ENCODE data around the gene SKA1. TPM values are rescaled to one million over a fixed set of nuclear protein-coding genes. Genes with fewer than 3 reads are reported as not detected.
"Not testable (repeated sequence)": the region's sequence is repeated elsewhere in the genome, so short reads cannot be mapped to it uniquely, and the experiment has no call there.

SKA1 gene
- total RNA-seq, 4 donors from 2014 or later, result 0.51 to 2.9 (median 0.92) TPM

GRCh38 chr18:50398947-50399346, 24.1 kb downstream of the SKA1 start:
- Histone ChIP-seq H3K27me3 (peaks cover 31% of the 10 kb centered on the region), H3K27ac (no peak overlapping the region), H3K9me3 (no peaks in the 10 kb centered on the region), H3K4me1 (peaks cover 4% of the 10 kb centered on the region), H3K4me3 (no peak overlapping the region), H3K36me3 (no peaks in the 10 kb centered on the region)
- no peak for DNase-seq (ENCODE audit: low spot score in 2 of 2)
- TF ChIP-seq CTCF (IDR thresholded peaks at IDR 0.05) (no peak), POLR2A (IDR thresholded peaks at IDR 0.05) (no peak), EP300 (IDR thresholded peaks at IDR 0.05) (no peak), POLR2AphosphoS5 (IDR thresholded peaks at IDR 0.05) (no peak)
- 89% methylated on average over 1 of the region's 1 CpG for WGBS

- WGBS, result 64% methylated on average over 4 of the region's 4 CpGs
- Histone ChIP-seq H3K27me3 (peaks cover 38% of the 10 kb centered on the region), H3K27ac (no peak overlapping the region), H3K4me3 (no peak overlapping the region), H3K4me1 (peaks cover 4% of the 10 kb centered on the region), H3K9me3 (no peaks in the 10 kb centered on the region), H3K36me3 (no peaks in the 10 kb centered on the region)
- TF ChIP-seq CTCF (IDR thresholded peaks at IDR 0.05), result no peak
- no peak for TF ChIP-seq POLR2AphosphoS5 (IDR thresholded peaks at IDR 0.05)
- TF ChIP-seq EP300 (IDR thresholded peaks at IDR 0.05), result no peak
- no peak for TF ChIP-seq POLR2A (IDR thresholded peaks at IDR 0.05)
- DNase-seq (ENCODE audit: low spot score in 2 of 2), result no peak
Observed at GRCh38 chr18:50399582-50399981, 24.7 kb downstream of the SKA1 start.

GRCh38 chr18:50400438-50400837, 25.6 kb downstream of the SKA1 start:
- H3K27ac ChIP-seq; H3K4me3 ChIP-seq; H3K36me3 ChIP-seq; H3K9me3 ChIP-seq; DNase-seq (ENCODE audit: low spot score in 2 of 2); H3K4me1 ChIP-seq: not testable (repeated sequence)
- 62% methylated on average over 5 of the region's 5 CpGs for WGBS
- peaks cover 41% of the 10 kb centered on the region for H3K27me3 ChIP-seq

GRCh38 chr18:50401295-50401694, 26.4 kb downstream of the SKA1 start:
- WGBS, result 43% methylated on average over 18 of the region's 18 CpGs
- TF ChIP-seq POLR2AphosphoS5 (IDR thresholded peaks at IDR 0.05), result no peak
- no peak for TF ChIP-seq EP300 (IDR thresholded peaks at IDR 0.05)
- TF ChIP-seq CTCF (IDR thresholded peaks at IDR 0.05), result no peak
- no peak for TF ChIP-seq POLR2A (IDR thresholded peaks at IDR 0.05)
- Histone ChIP-seq H3K9me3 (no peaks in the 10 kb centered on the region), H3K4me3 (no peak overlapping the region), H3K27me3 (peaks cover 50% of the 10 kb centered on the region), H3K4me1 (peaks cover 4% of the 10 kb centered on the region), H3K36me3 (no peaks in the 10 kb centered on the region), H3K27ac (no peak overlapping the region)
- no peak for DNase-seq (ENCODE audit: low spot score in 2 of 2)

GRCh38 chr18:50401888-50402287, 27.0 kb downstream of the SKA1 start:
- Histone ChIP-seq H3K4me1 (peaks cover 4% of the 10 kb centered on the region), H3K9me3 (no peaks in the 10 kb centered on the region), H3K36me3 (no peaks in the 10 kb centered on the region), H3K27me3 (peaks cover 55% of the 10 kb centered on the region), H3K4me3 (no peak overlapping the region), H3K27ac (no peak overlapping the region)
- 13% methylated on average over 7 of the region's 21 CpGs for WGBS
- TF ChIP-seq EP300 (IDR thresholded peaks at IDR 0.05) (no peak), POLR2A (IDR thresholded peaks at IDR 0.05) (no peak), POLR2AphosphoS5 (IDR thresholded peaks at IDR 0.05) (no peak), CTCF (IDR thresholded peaks at IDR 0.05) (no peak)
- no peak for DNase-seq (ENCODE audit: low spot score in 2 of 2)

GRCh38 chr18:50404752-50405581, 30.1 kb downstream of the SKA1 start:
- WGBS, result 66% methylated on average over 13 of the region's 13 CpGs
- H3K4me3 ChIP-seq; DNase-seq (ENCODE audit: low spot score in 2 of 2); H3K4me1 ChIP-seq; H3K36me3 ChIP-seq; H3K9me3 ChIP-seq; H3K27ac ChIP-seq: not testable (repeated sequence)
- H3K27me3 ChIP-seq, result peaks cover 73% of the 10 kb centered on the region

All from suprapubic skin (tissue), 4 donors.